Ovary (tissue), 3 donors: ENCODE data around the gene TMEM186.

Experiments
- CTCF ChIP-seq, 3 donors: fragments of 450-650 bp in 2 of 3; fragments of 200-600 bp in 1 of 3; IDR thresholded peaks; one replicate each; pipeline versions ENCODE4 v1.5.1 to v1.8.0; 2016 to 2022; ENCODE audit warnings: antibody characterized with exemption in 3 of 3, mild to moderate bottlenecking in 1 of 3
- EP300 ChIP-seq: sonication (generic); formaldehyde crosslinking; IDR thresholded peaks from one replicate; pipeline ENCODE4 v1.6.1; 2017; ENCODE audit warnings: antibody characterized with exemption
- POLR2A ChIP-seq: fragments of 450-650 bp; IDR thresholded peaks from one replicate; pipeline ENCODE4 v1.6.1; 2017; ENCODE audit warnings: antibody characterized with exemption, mild to moderate bottlenecking, moderate library complexity
- donor health status: DM: no; HTN: no; CAD: no.

DNA sequence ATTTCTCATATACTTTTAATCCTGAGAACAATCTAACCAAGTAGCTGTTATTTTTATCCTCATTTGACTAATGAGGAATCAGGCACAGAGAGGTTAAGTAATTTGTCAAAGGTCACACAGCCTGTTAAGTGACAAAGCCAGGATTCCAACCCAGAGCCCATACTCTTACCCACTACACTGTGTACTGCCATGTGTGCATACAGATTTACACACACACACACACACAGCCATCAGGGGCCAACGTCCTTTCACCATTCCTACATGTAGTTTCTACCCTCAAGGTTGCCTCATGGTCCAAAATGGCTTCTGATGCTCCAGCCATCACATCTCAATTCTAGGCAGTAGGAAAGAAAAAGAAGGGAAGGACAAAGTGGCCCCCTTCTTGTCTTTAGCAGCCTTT is 22.1 kb downstream of the TMEM186 start:
- no peak for TF ChIP-seq POLR2A
- no peak for TF ChIP-seq CTCF (IDR thresholded peaks at IDR 0.05)
- TF ChIP-seq EP300 = no peak
